Measurements from ENCODE around the gene PRKG2. TPM values are rescaled to one million over a fixed set of nuclear protein-coding genes. Genes with fewer than 3 reads are reported as not detected.

PRKG2 gene
- total RNA-seq, 1 experiment from 2014 or later: 0.59 TPM

- H3K36me3 ChIP-seq (ENCODE audit: control insufficient read depth, insufficient read depth, low read length): no peaks in the 10 kb centered on the region
- H3K4me1 ChIP-seq (ENCODE audit: control insufficient read depth, insufficient read depth, low read length): no peaks in the 10 kb centered on the region
- no peaks in the 10 kb centered on the region for H3K9me3 ChIP-seq (ENCODE audit: control insufficient read depth, insufficient read depth, low read depth, low read length)
- no peak overlapping the region for H3K27ac ChIP-seq (ENCODE audit: low read length)
- in situ Hi-C loops (cut with HindIII; ENCODE audit: low pct_unique_long_range_greater_than_20kb, low sequenced_read_pairs) (no loop called here), intact Hi-C loops (cut with micrococcal nuclease; ENCODE audit: unreplicated experiment) (no loop called here)
- BruUV-seq (replicated peaks): no TSS peak
- DNase-seq (ENCODE audit: low read depth, low spot score): no peak
- POLR2A ChIA-PET: no interaction called here
- TF ChIP-seq TCF7L2 (IDR thresholded peaks at IDR 0.05; ENCODE audit: low read depth, low read length): no peak
- no peak for TF ChIP-seq SIN3A (IDR thresholded peaks at IDR 0.05; ENCODE audit: borderline replicate concordance, insufficient read depth, low read depth, low read length)
- TF ChIP-seq, protein P1, sequence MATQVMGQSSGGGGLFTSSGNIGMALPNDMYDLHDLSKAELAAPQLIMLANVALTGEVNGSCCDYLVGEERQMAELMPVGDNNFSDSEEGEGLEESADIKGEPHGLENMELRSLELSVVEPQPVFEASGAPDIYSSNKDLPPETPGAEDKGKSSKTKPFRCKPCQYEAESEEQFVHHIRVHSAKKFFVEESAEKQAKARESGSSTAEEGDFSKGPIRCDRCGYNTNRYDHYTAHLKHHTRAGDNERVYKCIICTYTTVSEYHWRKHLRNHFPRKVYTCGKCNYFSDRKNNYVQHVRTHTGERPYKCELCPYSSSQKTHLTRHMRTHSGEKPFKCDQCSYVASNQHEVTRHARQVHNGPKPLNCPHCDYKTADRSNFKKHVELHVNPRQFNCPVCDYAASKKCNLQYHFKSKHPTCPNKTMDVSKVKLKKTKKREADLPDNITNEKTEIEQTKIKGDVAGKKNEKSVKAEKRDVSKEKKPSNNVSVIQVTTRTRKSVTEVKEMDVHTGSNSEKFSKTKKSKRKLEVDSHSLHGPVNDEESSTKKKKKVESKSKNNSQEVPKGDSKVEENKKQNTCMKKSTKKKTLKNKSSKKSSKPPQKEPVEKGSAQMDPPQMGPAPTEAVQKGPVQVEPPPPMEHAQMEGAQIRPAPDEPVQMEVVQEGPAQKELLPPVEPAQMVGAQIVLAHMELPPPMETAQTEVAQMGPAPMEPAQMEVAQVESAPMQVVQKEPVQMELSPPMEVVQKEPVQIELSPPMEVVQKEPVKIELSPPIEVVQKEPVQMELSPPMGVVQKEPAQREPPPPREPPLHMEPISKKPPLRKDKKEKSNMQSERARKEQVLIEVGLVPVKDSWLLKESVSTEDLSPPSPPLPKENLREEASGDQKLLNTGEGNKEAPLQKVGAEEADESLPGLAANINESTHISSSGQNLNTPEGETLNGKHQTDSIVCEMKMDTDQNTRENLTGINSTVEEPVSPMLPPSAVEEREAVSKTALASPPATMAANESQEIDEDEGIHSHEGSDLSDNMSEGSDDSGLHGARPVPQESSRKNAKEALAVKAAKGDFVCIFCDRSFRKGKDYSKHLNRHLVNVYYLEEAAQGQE (IDR thresholded peaks at IDR 0.05; ENCODE audit: insufficient read depth in 1 of 2, low read depth in 2 of 2, low read length in 1 of 2): no peak
- no peak for TF ChIP-seq POLR2AphosphoS5 (IDR thresholded peaks at IDR 0.05; ENCODE audit: low read depth, low read length)
- TF ChIP-seq, protein P2, sequence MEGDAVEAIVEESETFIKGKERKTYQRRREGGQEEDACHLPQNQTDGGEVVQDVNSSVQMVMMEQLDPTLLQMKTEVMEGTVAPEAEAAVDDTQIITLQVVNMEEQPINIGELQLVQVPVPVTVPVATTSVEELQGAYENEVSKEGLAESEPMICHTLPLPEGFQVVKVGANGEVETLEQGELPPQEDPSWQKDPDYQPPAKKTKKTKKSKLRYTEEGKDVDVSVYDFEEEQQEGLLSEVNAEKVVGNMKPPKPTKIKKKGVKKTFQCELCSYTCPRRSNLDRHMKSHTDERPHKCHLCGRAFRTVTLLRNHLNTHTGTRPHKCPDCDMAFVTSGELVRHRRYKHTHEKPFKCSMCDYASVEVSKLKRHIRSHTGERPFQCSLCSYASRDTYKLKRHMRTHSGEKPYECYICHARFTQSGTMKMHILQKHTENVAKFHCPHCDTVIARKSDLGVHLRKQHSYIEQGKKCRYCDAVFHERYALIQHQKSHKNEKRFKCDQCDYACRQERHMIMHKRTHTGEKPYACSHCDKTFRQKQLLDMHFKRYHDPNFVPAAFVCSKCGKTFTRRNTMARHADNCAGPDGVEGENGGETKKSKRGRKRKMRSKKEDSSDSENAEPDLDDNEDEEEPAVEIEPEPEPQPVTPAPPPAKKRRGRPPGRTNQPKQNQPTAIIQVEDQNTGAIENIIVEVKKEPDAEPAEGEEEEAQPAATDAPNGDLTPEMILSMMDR (IDR thresholded peaks at IDR 0.05): no peak
- no peak for ATAC-seq
- no peaks in the 10 kb centered on the region for H3K27me3 ChIP-seq (ENCODE audit: control insufficient read depth, insufficient read depth, low read length)
- CTCF ChIA-PET: no interaction called here
- no peak overlapping the region for H3K4me3 ChIP-seq (ENCODE audit: low read depth in 2 of 2, low read length in 2 of 2)
These were observed 40.5 kb upstream of the PRKG2 start for GRCh38 chr4:81255524-81255923.

DNA sequence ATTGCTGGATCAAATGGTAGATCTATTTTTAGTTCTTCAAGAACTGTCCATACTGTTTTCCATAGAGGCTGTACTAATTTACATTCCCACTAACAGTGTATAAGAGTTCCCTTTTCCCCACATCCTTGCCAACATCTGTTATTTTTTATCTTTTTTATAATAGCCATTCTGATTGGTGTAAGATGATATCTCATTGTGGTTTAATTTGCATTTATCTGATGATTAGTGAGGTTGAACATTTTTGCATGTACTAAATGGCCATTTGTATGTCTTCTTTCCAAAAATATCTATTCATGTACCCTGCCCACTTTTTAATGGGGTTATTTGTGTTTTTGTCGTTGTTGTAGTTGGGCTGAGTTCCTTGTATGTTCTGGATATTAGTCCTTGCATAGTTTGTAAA lies 35.4 kb upstream of the PRKG2 start:
- in situ Hi-C loops (cut with HindIII; ENCODE audit: low pct_unique_long_range_greater_than_20kb, low sequenced_read_pairs) (no loop called here), intact Hi-C loops (cut with micrococcal nuclease; ENCODE audit: unreplicated experiment) (no loop called here)
- Histone ChIP-seq H3K9me3 (ENCODE audit: control insufficient read depth, insufficient read depth, low read depth, low read length) (no peaks in the 10 kb centered on the region), H3K4me1 (ENCODE audit: control insufficient read depth, insufficient read depth, low read length) (no peaks in the 10 kb centered on the region), H3K27ac (ENCODE audit: low read length) (no peak overlapping the region), H3K27me3 (ENCODE audit: control insufficient read depth, insufficient read depth, low read length) (no peaks in the 10 kb centered on the region), H3K36me3 (ENCODE audit: control insufficient read depth, insufficient read depth, low read length) (no peaks in the 10 kb centered on the region), H3K4me3 (ENCODE audit: low read depth in 2 of 2, low read length in 2 of 2) (no peak overlapping the region)
- POLR2A ChIA-PET: no interaction called here
- BruUV-seq (replicated peaks): no TSS peak
- CTCF ChIA-PET: no interaction called here
- ATAC-seq: no peak
- DNase-seq (ENCODE audit: low read depth, low spot score): no peak
- TF ChIP-seq, protein P2 (IDR thresholded peaks at IDR 0.05): no peak
- TF ChIP-seq, protein P1 (IDR thresholded peaks at IDR 0.05; ENCODE audit: insufficient read depth in 1 of 2, low read depth in 2 of 2, low read length in 1 of 2): no peak
- TF ChIP-seq POLR2AphosphoS5 (IDR thresholded peaks at IDR 0.05; ENCODE audit: low read depth, low read length) (no peak), SIN3A (IDR thresholded peaks at IDR 0.05; ENCODE audit: borderline replicate concordance, insufficient read depth, low read depth, low read length) (no peak), TCF7L2 (IDR thresholded peaks at IDR 0.05; ENCODE audit: low read depth, low read length) (no peak)
